HuH-7 (cell line): Measurements from ENCODE around the gene PLEKHG3.

Experiments
- DNase-seq: peaks from one replicate; pipeline ENCODE4 v3.0.0; 2011; ENCODE audit warnings: low spot score

Gene PLEKHG3

DNA sequence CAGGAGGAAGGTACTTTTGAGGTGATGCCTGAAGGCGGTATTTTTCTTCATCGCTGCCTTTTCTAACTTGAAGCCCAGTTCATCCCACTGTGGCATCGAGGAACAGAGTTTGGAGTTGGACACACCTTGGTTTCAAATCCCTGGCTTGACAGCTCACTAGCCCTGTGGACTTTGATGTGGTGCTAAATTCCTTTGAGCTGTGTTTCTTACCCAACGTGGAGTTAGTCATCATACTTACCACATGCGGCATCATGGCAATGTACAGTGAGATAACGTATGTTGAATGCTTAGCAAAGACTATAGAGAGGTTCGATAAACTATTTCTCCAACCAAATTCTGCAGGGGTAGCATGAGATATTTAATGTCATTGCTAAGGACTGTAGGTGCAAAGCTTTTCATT, 3.4 kb downstream of the PLEKHG3 start:
- DNase-seq = peak; percentile 33

DNA sequence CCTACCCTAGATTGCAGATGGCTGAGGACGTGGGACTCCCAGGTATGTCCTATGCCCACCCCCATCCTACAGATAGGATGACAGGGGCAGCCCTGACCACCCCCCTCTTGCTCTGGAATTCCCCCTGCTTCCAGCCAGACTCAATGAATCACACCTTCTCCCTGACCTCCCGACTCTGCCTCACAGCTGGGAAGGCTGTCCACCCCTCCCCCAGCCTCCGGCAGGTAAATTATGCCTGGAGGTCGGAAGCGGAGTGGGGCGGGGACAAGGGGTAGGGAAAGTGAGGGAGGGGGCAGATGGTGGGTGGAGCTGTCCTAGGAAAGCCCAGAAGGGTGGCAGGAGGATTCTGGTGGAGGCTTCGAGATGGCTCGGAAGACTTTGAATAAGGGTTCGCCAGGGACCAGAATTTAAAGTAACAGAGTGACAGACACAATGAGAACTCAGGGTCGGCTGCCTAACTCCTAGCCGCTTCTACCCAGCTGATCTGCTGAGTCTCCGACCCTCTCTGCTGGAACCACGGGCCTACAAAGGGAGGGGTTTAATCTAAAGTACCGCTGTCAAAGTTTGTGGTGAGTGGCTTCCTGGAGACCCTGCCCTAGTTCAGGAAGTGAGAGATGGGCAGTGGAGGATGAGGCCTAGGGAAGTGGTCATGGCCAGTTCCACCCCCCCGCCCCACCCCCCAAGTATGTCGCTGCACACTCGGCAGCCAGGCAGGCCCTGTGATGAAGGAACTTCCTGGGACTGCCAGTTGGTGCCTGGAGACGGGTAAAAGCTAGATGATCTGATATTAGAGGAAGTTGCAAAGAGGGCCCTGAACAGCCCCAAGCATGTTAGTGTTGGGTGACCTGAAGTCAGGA, 4.2 kb downstream of the PLEKHG3 start:
- DNase-seq = no peak

DNA sequence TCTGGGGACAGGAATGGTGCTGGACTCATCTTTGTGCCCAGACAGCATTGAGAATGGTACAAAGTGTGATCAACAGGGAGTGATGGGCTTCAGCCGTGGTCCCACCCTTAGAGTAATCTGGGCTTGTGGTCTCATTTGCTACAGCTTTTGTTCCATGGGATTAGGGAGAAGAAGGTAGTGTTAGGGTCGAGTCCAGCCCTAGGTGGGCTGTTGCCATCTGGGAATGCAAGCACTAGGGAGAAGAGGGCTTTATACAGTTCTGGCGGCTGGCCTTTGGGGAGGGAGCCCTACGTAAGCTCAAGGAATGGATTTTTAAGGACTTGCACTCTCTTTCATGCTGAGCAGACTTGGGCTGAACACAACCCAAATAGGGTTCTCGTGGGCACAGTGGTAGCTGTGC, 4.9 kb downstream of the PLEKHG3 start:
- DNase-seq = no peak

DNA sequence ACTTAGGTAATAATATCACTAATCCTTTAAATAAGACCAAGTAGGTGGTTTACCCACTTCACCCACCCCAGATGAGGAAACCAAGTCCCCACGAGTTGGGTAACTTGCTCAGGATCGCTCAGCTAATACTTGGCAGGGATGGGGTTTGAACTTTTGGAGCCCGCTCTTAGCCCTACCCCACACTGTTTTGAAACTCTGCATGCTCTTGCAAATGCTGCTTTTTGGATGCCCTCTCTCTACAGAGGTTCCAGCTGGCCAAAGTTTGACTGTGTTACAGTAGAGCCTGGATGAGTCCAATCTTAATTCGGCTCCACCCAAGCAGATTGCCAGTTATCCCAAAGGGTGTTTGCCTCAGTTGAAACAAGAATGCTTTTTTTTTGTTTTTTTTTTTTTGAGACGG, 6.8 kb downstream of the PLEKHG3 start:
- no peak for DNase-seq

DNA sequence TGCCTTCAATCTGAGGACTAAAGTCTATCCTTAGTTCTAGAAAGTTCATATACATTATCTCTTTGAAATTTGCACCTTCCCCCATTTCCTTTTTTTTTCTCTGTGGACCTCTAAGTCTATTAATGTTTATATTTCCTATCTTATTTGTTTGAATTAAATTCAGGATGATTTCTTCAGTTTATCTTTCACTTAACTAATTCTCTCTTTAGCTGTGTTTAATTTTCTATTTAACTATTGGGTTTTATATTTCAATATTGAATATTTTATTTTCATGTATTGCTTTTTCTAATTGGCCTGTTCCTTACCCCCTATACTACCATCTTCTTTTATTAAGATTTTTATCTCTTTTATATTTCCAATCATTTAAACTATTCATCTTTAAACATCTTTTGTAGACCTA, 9.5 kb downstream of the PLEKHG3 start:
- DNase-seq = no peak

DNA sequence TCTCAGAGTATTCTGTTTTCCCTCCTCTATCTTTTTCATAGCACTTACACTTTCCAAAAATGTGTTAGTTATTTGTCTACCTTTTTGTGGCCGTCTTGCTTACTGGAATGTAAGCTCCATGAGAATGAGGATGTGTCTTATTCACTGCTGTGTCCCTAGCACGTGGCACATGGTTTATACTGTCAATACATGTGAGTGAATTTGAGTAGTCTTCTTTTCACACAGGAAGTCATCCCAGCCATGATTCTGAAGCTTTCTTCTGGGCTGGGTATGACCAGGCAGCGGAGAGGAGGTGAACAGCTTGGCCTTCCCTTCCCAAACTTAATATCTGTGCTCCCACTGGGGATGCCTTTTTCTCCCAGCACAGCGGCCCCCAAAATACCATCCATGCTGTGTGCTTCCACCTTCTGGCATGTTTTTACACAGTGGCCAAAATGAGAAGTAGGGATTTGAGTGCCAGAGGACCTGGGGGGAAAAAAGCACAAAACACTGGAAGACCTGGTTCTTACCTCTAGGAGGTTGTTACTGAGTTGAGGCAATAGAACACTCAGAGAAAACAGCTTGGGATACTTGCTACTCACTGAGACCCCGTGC, 10.3 kb downstream of the PLEKHG3 start:
- no peak for DNase-seq

DNA sequence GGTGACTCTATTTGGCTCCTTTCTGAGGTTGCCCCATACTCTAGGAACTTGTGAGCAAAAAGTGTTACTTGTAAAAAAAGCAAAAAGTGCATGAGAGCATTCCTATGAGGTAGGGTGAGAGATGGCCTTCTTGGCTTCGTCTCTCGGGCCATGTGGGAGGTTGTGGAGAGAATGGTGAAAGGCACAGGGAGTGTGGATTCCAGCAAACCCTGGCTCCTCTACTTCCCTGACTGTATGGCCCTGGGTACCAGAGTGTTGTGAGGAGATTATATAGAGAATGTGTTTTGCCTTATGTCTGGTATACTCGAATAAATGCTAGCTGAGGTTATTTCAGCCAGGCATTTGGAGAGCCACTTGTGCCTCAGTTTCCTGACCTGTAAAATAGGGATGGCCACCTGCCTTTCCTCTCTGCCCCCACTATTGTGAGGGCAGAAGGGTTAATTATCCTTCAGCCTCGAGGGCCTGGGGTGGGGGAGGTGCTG, 11.0 kb downstream of the PLEKHG3 start:
- no peak for DNase-seq

DNA sequence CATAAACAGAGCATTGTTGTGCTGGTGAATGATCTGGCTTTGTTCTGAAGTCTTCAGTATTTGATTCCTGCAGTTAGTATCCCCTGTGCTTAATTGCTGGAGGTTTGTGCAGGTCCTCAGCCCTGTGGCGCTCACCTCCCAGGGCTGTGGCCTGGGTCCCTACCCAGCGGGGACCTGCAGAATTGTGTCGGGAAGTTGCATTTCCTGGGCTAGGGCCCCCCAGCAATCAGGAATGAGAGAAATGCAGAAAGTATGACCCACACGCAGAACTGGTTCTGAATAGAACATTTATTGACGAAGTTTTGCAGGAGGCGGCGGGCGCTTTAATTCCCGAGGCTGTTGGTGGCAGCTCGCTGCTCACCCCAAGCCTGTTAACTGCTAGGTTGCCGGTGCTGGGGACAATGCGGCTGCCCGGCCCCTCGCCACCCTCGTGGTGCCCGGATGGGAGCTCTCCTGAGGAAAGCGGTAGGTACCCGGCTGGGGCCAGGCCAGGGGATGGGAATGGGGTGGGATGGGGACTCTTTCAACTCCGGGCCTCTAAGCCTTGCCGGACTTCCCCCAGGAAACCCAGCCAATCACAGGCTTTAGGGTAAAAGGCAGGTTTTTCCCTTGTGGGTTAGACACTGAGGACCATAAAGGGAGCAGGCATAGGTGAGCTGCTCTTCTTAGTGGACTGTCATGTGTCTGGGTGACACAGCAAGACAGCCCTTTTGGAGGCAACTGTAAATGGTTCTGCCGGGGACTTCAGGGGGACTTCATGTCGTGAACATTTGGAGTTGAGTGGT, 11.6 kb downstream of the PLEKHG3 start:
- no peak for DNase-seq

DNA sequence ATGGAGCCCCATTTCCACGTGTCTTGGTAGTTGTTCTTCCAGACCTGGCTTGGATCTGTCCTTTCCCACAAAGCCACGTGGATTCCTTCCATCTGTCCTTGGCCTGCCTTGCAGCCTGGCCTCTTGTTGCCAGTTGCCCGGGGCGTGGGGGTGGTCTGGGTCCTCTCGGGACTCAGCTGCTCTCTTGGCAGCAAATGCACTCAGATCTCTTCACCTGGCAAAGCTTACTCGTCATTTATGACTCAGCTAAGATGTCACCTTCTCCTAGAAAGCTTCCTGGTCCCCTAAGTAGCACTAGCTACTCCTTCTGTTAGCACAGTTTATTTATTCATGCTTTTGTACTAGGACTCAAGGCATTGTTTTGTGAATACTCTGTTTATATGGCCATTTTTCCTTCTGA, 13.6 kb downstream of the PLEKHG3 start:
- no peak for DNase-seq

DNA sequence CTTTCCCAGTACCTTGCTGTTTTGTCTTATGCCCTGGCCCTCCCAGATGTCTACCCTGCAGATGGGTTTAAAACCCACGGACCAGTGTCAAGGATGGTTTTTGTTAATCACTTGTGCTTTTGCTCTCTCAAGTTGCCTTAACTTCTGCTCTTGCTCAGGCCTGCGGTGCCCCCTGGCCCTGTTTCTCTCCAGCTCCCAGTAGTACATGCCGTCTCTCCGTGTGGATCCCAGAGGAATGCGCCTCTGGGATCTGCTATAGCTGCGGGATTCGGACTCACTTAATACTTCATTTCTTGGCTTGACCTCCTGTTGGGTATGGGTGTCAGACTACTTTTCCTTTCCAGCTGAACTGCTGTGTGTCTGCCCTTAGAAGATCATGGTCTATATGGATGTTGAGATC, 14.5 kb downstream of the PLEKHG3 start:
- no peak for DNase-seq

DNA sequence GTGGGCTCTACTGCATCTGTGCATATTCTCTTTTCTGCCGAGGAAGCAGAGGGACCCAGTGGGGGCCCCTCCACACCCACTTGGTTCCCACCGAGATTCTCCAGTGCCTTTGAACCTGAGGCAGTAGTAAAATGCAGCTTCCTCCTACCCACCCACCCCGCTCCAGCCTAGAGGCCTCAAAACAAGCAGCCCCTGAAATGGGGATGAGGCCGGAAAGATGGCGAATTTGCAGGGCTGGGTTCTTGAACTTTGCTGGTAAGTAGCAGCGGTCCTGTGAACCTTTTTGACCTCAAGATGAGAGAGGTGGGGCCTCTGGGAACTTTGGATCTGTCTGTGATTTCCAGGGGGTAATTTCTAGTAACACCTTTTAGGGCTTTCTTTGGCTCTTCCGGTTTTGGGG, 15.4 kb downstream of the PLEKHG3 start:
- DNase-seq = no peak

DNA sequence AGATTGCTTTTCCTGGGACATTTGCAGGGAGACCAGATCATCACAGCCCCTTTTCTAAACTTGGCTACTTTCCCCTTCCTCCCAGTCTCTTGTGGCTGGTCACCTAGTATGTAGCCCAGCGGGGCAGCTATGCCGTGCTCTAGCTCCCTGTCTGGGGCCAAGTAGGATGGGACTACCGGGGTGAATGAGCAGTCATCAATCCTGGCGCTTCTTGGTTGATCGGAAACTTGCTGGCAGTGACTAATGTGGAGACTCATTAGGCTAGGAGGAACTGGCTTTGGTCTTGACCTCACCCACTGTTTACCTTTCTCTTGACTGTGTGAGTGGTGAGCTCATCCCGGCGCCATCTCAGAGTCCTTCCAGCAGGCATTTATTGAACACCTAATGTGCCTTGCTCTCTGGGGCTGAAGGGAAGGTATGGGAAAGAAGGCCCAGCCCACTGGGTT, 15.9 kb downstream of the PLEKHG3 start:
- no peak for DNase-seq

DNA sequence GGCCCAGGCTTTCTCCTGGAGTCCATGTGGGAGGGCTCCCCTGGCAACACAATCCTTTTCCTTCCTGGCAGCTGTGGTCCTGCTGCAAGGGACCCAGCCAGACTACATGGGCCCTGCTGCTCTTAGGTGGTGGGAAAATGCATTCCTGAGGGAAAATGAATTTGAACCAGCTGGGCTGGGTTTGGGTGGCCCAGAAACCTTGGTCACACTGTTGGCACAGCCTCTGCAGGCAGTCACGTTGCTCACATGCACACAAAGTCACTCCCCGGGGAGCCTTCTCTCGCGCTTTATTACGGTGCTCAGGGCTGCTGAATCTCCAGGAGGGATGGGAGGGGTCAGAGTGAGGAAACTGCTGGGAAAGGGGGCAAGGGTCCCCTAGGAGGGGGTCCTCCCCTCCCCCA, 17.2 kb downstream of the PLEKHG3 start:
- DNase-seq = no peak

DNA sequence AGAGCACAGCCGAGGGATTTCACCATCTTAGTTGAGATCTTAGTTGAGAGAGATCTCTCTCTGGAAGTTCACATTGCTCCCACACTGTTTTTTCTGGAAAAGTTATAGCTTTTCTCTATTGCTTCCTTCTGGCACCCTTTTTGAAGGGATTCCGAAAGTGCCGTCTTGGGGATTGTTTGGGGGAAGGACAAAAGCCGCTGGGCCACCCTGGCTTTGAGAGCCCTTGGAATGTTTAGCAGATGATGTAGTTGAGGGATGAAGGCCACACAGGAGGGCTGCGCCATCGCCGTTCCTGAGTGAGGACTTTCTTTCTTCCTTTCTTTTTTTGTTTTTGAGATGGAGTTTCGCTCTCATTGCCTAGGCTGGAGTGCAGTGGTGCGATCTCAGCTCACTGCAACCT, 17.7 kb downstream of the PLEKHG3 start:
- DNase-seq = no peak

DNA sequence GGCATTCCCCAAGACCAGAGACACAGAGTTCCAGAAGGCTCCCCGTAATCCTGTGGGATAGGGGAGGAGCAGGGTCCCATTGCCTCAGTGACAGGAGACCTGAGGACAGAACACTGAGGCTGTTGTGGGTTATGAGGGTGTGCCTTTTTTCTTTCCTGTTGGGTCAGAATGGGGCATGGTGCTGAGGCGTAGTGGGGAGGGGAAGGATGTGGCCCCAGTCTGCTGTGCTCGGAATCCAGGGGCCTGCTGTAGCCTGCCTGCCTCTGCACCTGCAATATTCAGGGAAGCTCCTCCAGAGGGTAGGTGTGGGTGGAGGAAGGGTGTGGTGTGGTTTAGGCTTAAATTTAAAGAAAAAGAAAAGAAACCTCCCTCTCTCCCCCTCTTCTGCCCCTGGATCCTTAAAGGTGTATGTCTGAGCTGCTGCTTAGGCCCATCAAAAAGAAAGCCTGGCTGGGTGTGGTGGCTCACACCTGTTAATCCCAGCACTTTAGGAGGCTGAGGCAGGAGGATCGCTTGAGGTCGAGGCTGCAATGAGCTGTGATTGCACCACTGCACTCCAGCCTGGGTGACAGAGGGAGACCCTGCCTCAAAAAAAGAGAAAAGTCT, 18.7 kb downstream of the PLEKHG3 start:
- DNase-seq = no peak

DNA sequence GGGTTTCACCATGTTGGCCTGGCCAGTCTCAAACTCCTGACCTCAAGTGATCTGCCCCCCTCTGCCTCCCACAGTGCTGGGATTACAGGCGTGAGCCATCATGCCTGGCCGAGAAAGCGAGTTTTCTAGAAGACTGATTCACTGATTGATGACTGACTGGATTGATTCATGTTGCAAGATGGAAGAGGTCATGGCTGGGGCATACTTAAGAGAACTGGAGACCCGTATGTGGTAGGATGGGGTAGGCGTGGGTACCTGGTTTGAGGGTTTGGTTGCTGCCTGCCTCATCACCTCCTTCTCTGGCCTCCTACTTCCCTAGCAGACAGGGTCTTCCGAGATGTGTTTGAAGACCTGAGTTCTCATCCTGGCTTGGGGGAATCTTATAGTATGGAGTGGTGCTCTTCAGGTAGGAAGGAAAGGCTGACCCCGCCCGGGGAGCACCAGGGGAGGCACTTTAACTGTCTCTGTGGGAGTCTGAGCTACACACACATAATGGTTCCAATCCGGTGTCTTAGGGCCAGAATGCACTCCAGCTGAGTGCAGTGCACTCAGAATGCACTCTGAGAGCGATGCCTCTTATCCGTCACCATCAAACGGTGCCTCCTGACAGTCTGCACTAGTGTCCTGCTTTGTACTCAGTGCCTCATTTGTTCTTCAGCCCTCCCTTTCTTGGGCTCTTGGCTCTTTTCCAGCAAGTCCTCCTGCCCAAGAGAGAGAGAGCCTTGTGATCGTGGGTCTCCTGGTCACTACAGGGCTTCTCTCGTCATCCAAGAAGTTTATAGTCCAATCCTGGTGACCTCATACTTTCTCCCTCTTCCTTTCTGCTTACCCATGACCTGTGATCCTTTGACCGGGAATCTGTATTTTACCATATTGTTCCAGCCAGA, 19.7 kb downstream of the PLEKHG3 start:
- DNase-seq = no peak

DNA sequence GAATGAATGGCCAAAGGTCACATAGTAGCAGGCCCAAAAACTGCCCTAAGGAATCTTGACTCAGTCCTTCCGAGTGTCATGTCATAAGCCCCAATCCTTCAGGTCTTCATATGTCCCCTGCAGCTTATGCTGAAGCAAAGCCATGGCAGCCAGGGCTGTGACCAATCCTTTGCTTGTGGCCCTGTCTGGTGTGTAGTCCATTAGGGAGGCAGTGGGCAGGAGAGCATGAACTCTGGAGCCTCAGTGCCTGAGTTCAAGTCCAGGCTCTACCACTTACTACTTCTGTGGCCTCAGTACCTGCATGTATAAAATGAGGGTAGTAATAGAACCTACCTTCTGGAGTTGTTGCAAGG, 20.3 kb downstream of the PLEKHG3 start:
- DNase-seq = no peak

DNA sequence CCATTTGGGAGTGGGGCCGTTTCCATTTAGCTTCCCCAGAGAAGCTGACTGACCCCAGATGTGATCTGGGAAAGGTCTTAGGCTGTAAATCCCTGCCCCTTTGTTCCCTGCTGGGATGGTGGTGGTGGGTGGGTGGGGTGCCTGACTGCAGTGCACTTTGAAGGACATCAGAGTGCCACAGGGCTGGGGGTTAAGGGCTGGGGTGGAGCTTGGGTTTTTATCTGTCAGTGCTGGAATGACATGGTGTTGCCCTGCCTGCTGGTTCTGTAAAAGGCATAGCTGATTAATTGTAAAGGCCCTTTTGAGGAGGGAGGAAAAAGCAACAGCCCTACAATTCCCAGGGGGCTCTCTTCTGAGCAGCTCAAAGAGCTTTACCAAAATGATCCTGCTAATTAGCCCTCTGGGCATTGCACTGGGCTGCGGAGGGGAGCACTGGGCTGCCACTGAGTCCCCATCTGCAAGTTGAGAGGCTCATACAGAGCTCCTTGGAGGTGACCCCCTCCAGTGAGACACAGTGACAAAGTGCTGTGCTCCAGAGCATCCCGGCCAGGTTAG, 21.1 kb downstream of the PLEKHG3 start:
- no peak for DNase-seq

DNA sequence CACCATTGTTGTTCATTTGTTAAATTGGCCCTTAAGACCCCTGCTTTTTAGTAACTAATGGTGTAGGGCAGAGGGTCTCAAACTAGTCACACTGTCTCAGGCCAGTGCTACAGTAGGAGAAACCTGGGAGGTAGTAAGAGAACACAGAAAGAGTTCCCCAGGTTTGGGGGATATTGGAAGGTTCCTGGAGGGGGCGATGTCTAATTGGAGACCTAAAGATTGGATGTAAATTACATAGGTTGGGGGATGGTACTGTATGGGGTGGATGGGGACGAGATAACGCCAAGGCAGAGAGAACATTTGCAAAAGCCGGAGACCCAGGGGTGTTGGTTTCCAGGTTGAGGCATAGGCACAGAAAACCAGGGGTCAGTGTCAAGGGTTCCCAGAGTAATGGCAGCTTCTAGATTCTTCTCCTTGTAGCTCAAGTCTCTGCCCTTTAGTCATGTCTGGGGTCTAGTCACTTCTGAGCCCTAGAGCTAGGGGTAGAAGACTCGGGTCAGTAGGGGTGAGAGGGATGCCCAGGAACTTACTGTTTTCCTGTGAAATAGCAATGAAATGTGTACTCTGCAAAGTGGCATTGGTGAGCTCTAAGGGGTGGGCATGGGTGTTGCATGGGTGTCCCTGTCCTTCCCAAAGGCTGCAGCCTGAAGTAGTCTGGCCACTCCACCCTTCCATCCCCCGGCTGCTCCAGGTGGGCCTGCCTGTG, 21.8 kb downstream of the PLEKHG3 start:
- DNase-seq = no peak

DNA sequence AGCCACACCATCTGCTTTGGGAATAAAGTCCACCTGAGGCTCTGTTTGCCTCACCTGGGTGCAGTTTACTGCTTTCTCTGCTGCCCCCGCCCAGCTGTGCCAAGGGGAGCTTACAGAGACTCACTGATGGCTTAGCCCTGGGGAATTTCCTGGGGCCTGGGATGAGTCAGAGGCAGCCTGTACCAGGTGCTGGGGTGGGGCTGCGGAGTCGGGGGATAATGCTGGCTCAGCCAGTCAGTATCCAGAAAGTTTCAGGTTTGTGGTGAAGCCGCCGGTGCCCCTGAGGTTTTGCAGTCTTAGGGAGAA, 22.3 kb downstream of the PLEKHG3 start:
- DNase-seq = no peak

DNA sequence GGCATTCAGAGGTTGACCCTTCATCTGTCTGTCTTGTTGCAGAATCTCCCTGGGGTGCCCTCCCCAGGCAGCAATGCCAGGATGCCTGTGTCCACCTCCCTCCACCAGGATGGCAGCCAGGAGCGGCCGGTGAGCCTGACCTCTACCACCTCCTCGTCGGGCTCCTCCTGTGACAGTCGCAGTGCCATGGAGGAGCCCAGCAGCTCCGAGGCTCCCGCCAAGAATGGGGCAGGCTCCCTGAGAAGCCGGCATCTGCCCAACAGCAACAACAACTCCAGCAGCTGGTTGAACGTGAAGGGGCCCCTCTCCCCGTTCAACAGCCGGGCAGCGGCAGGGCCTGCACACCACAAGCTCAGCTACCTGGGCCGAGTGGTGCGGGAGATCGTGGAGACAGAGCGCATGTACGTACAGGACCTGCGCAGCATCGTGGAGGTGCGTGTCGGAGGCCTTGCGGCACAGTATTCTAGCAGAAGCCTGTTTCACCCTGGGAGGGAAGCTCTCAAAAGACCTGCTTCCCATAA, 23.4 kb downstream of the PLEKHG3 start:
- no peak for DNase-seq
